ENCODE results near the gene OCRL.

- TF ChIP-seq CTCF (IDR thresholded peaks at IDR 0.05) (no peak), POLR2A (IDR thresholded peaks at IDR 0.05) (no peak)
Measured at GRCh38 chrX:129590596-129590995, 50.5 kb downstream of the OCRL start.

Data from testis (tissue), 2 donors.